GM21526 (cell line): ENCODE measurements around the gene MYH9.

ENCODE experiments used
- ATAC-seq: cut with Tn5 transposase; IDR thresholded peaks from one replicate; pipeline ENCODE4 v1.9.1; 2021; ENCODE audit warnings: moderate library complexity; ENCODE audit not compliant: unreplicated experiment, low FRiP score

Gene MYH9

DNA sequence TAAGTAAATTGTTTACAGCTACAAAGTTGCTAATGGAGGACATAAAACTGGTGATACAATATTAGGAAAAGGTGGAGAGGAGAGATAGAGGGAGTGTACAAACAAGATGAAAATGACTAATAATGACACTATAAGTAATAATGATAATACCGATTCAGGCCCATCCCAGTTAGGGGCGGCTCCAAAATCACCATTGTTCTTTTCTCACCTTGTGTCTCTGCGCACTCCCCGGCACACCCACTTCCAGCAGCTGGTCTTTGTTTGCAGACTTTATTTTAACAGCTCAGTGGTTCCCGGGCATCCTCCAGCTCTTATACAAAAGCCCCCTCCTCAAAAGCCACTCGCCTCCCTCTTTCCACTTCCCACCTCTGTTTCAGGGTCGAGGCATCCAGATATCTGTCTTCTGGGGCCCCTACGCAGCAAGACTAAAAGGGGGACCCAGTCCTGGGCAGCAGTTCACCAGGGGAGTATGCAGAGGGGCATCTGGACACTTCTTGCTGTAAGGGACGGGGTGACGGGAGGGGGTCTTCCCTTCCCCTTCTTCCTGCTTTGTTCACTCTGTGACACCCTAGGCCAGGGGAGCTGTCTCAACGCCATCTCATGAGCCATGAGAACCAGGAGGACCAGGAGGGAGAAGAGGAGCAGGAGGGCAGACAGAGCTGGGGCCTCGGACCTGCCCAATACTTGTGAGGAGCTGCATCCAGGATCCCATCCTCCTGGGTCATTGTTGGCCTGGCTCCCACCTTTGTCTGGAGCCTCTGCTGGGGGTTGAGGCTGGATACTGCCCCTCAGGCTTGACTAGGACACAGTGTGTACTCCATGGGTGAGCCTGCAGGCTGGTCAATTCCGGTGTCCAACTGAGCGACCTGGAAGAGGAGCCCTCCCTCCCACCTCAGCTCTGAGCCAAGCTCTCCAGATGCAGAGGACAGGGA is 151.1 kb downstream of the MYH9 start:
- ATAC-seq, result no peak

DNA sequence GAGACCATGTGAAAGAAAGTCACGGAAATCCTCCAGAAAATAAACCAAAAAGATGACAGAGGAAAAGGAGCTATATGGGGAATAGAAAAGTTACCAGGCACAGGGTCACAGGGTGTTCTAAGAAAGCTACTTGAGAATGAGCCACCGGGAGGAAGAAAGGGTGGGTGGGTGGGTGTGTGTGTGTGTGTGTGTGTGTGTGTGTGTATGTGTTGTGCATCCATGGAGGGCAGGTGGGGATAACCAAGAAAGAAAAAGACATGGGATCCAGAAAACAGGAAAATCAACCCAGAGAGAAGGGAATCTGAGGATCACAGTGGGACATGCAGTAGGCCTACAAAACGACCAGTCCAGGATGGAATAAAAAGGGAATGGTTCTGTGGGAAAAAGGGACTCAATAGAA is 152.2 kb downstream of the MYH9 start:
- ATAC-seq, result no peak

DNA sequence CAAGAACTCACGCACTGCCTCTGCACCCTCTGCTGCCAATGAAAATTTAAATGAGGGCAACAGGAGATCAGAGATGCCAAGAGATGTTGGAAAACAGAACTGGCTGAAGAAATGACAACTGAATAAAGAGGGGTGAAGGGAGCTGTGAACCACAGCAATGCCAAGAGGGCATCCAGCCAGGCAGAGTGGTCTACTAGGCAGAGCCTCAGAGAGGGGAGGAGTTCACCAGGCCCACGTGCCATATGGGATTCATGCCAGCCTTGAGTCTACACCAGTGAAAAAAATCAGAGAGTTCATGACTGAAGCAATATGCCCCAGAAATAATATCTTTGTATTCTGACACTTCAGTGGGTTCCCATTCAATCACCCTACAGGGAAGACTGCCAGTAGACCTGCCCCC is 152.8 kb downstream of the MYH9 start:
- ATAC-seq, result no peak

DNA sequence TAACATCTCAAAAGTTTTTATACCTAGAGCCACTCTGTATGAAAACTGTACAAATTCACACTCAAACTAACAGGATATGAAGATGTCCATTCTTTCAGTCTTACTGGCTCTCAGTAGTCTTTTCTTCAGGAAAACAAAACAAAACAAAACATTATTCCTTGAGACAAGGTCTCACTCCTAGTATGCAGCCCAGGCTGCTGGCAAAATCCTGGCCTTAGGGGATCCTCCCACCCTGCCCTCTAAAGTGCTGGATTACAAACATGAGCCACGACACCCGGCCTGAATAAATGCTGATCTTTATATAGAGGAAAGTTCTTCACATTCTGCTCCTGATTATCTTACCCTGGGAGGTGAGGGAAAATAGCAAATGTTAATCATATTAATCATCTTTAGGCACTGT is 153.6 kb downstream of the MYH9 start:
- no peak for ATAC-seq

DNA sequence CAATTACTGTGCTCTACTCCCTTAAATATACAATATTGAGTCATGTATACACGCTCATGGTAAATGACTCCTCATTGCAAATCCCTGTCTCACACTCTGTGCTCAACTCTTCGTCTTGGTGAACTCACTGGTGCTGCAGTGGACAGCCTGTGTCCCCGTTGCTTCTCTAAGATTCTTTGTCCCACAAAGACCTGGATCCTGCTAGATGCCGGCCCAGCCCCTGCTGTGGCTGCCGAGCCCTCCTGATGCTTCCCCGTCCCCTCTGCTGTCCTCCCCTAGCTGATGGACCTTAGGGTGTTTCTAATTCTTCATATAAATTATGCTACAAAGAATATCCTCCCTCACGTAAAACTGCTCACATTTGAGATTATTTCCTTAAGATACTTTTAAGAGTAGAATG is 154.0 kb downstream of the MYH9 start:
- ATAC-seq, result no peak

DNA sequence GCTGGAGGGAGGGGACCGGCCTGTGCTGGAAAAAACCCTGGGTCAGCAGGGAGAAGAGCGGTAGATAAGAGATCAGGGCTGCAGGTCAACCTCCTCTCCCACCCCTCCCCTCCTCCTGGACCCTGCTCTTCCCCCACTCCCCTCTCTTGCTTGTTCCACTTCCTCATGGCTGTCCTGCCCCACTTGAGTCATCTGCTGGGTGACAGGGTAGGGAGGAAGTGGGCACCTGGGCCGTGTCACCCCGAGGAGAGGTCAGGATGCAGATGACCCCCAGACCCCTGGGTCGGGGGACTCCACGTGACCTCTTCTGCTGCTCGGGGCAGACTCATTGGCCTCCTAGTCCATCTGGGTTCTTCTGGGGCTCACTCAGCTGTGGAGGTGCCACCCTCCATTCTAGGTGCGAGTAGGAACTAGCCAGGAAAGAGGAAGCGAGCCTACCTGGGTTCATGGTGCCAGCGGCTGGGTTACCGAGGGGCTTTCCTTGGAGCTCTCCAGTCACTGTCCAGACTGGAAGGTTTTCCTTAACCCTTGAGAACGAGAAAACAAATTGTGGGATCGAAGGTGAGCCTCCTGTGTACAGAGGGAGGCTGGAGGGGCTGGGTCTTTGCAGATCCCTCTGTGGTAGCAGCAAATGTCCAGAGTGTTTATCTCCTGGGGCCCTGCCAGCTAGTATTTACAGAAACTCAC is 154.9 kb downstream of the MYH9 start:
- no peak for ATAC-seq
